ENCODE results near the gene TJP1.

- TF ChIP-seq EZH2 (IDR thresholded peaks at IDR 0.05; ENCODE audit: insufficient read depth, poor library complexity, severe bottlenecking): no peak
- TF ChIP-seq EZH2phosphoT487 (IDR thresholded peaks at IDR 0.05; ENCODE audit: insufficient read depth, low read depth): no peak
These were observed 170.6 kb downstream of the TJP1 start for GRCh38 chr15:29651476-29652233.

All from GM23248 (cell line).